ENCODE measurements around the gene BCL2L1. TPM values are rescaled to one million over a fixed set of nuclear protein-coding genes. Genes with fewer than 3 reads are reported as not detected.
A peak's percentile ranks its signal among the peaks of the same experiment; 100 is the strongest.

BCL2L1 gene
- total and polyA plus RNA-seq, 2 experiments from 2014 or later = 42.4 to 110 TPM

DNA sequence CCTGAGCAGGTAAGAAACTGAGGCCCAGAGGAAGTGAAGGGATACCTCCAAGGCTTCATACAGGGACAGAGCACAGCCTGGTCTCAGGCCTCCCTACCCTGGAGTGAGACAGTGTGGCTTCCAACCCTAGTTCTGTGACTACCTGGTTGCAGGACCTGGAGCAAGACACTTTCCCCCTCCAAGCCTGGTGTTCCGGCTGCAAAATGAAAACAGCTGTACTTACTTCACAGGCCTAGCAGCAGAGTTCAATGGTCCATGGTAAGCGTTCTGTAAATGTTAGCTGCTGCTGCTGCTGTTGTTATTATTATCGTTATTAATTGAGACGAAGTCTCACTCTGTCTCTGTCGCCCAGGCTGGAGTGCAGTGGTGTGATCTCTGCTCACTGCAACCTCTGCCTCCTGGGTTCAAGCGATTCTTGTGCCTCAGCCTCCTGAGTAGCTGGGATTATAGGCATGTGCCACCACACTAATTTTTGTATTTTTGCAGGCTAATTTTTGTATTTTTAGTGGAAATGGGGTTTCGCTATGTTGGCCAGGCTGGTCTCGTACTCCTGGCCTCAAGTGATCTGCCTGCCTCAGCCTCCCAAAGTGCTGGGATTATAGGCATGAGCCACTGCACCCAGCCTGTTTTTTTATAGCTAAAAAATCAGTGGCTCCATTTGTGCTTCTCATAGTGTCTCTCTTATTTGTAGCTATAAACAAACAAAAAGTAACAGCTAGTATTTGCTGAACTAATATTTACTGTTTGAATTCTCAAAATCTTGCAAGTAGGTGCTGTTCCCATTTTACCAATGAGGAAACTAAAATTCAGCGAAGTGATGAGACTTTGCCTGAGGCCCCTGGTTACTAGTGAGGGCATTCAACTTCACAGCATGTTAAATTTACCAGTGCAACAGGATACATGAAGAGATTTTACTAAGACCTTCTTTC lies 43.0 kb downstream of the BCL2L1 start (continued):
- TF ChIP-seq ZNF331 (CRISPR knock-in tag; IDR thresholded peaks at IDR 0.05; ENCODE audit: low read depth) (no peak), EZH2phosphoT487 (IDR thresholded peaks at IDR 0.05; ENCODE audit: unreplicated experiment) (no peak), NANOG (IDR thresholded peaks at IDR 0.05; ENCODE audit: borderline replicate concordance) (no peak), ETS1 (IDR thresholded peaks at IDR 0.05) (no peak), REST (IDR thresholded peaks at IDR 0.05; ENCODE audit: unreplicated experiment) (no peak), JUNB (IDR thresholded peaks at IDR 0.05; ENCODE audit: unreplicated experiment) (no peak), POLR2AphosphoS5 (IDR thresholded peaks at IDR 0.05; ENCODE audit: low read depth) (no peak)
- TF ChIP-seq, protein P1, sequence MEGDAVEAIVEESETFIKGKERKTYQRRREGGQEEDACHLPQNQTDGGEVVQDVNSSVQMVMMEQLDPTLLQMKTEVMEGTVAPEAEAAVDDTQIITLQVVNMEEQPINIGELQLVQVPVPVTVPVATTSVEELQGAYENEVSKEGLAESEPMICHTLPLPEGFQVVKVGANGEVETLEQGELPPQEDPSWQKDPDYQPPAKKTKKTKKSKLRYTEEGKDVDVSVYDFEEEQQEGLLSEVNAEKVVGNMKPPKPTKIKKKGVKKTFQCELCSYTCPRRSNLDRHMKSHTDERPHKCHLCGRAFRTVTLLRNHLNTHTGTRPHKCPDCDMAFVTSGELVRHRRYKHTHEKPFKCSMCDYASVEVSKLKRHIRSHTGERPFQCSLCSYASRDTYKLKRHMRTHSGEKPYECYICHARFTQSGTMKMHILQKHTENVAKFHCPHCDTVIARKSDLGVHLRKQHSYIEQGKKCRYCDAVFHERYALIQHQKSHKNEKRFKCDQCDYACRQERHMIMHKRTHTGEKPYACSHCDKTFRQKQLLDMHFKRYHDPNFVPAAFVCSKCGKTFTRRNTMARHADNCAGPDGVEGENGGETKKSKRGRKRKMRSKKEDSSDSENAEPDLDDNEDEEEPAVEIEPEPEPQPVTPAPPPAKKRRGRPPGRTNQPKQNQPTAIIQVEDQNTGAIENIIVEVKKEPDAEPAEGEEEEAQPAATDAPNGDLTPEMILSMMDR (conservative IDR thresholded peaks at IDR 0.05; ENCODE audit: low read depth in 2 of 2) = no peak

DNA sequence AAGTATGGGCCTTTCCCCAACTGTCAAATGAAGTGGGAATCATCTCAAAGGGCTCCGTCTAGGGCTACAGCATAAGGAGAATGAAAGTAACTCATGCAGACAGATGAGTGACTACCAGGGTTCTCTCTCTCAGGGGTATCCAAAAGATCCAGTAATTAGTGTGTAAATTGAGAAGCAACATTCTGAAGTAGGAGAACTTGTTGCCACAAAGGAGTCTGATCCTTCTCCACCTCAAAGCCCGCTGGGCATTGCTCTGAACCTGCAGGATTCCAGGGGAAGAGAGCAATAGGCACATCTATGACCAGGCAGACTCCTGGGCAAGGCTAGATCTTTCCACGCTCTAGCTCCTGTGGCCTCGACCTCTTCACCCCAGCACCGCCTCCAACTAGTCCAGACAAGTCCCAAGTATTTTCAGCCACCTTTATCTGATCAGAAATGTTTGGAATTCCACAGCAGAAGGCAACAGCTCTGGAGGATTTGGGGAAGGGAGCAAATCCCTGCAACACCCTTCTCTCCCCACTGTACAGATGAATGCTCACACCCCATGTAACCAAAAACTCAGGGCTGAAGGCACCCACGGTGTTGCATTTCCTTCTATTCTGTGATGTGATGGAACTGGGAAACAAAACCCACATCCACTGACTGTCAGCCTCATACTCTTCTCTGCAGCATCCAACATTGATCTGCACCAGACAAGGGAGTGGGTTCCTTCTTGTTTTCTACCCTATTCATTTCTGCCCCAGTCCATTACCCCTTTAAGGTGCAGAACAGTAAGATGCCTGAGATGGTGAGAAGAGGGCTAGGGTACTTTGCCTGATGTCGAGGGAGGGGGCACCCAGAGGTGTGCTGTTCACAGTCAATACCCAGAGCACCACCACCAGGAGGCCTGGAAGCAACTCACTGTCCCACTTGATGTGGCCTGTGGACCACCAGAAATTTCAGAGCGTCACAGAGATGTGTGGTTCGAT lies 44.0 kb downstream of the BCL2L1 start:
- Mint-ChIP-seq H3K4me3 (no peak overlapping the region), H3K27me3 (ENCODE audit: insufficient read depth, low read depth, poor library complexity) (peaks cover 5% of the 10 kb centered on the region), H3K36me3 (ENCODE audit: low read depth) (peaks cover 12% of the 10 kb centered on the region), H3K9me3 (no peaks in the 10 kb centered on the region), H3K27ac (peak overlapping the region; percentile 14), H3K4me1 (peaks cover 22% of the 10 kb centered on the region)
- Histone ChIP-seq H3K4me1 (ENCODE audit: insufficient read depth) (peaks cover 17% of the 10 kb centered on the region), H3K27ac (ENCODE audit: low read depth) (peak overlapping the region; percentile 40), H3K4me3 (no peak overlapping the region), H3K36me3 (ENCODE audit: insufficient read depth) (0 out of 2 replicates have a peak, but pooled peaks cover 12% of the 10 kb centered on the region), H4K20me1 (replicated peaks; ENCODE audit: insufficient read depth) (peaks cover 25% of the 10 kb centered on the region), H2AFZ (no peak overlapping the region), H3F3A (replicated peaks; ENCODE audit: low read depth) (peaks cover 35% of the 10 kb centered on the region), H3K9me2 (ENCODE audit: insufficient read depth) (no peaks in the 10 kb centered on the region; the same call in 1 of the 2 replicates), H3K27me3 (ENCODE audit: insufficient read depth) (no peaks in the 10 kb centered on the region), H3K79me2 (replicated peaks; ENCODE audit: insufficient read depth) (peaks cover 66% of the 10 kb centered on the region), H3K4me2 (0 out of 2 replicates have a peak overlapping the region, but pooled peaks have one; percentile 57)
- ATAC-seq = peak; percentile 53
- peak; percentile 57 for DNase-seq (ENCODE audit: low spot score)
- TF ChIP-seq NANOG (IDR thresholded peaks at IDR 0.05; ENCODE audit: borderline replicate concordance) (no peak), REST (IDR thresholded peaks at IDR 0.05; ENCODE audit: unreplicated experiment) (no peak), JUNB (IDR thresholded peaks at IDR 0.05; ENCODE audit: unreplicated experiment) (no peak), EZH2 (IDR thresholded peaks at IDR 0.05; ENCODE audit: low read depth, unreplicated experiment) (no peak), STAT1 (IDR thresholded peaks at IDR 0.05; ENCODE audit: unreplicated experiment) (no peak), ZNF331 (CRISPR knock-in tag; IDR thresholded peaks at IDR 0.05; ENCODE audit: low read depth) (no peak), POLR2AphosphoS5 (IDR thresholded peaks at IDR 0.05; ENCODE audit: low read depth) (no peak; the same call in 1 of the 2 replicates)
- TF ChIP-seq, protein P1 (conservative IDR thresholded peaks at IDR 0.05; ENCODE audit: low read depth in 2 of 2) = no peak

Measured in GM23338 (cell line).